HCT116 (cell line): ENCODE measurements around the gene RNF11. TPM values are rescaled to one million over a fixed set of nuclear protein-coding genes. Genes with fewer than 3 reads are reported as not detected.

Experiments used
- ATAC-seq: fragments of 200-7000 bp; cut with Tn5 transposase; 2 replicates; pipeline ENCODE4 v1.9.1; 2020; ENCODE audit warnings: mild to moderate bottlenecking, moderate library complexity
- BruUV-seq: library from RNA; stranded (reverse); fragments of 400-500 nt; replicated peaks from 2 replicates; lab custom pipeline; 2021; lab: Mats Ljungman, UMichigan
- CTCF ChIA-PET: fragments of 300-600 bp; sonication (Branson Sonifier 250); formaldehyde crosslinking; loops from one replicate; lab custom pipeline; 2021; ENCODE audit warnings: antibody characterized with exemption; lab: Charles Lee
- POLR2A ChIA-PET: fragments of 300-600, 350-600 bp; sonication (Branson Sonifier 250); formaldehyde crosslinking; loops from one replicate; lab custom pipeline; 2021; ENCODE audit warnings: antibody characterized with exemption; lab: Charles Lee
- RAD21 ChIA-PET, 2 experiments: fragments of 300-600 bp; sonication (Branson Sonifier 250); formaldehyde crosslinking; loops; one replicate each; lab custom pipeline; 2023; ENCODE audit warnings: low total read pairs in 2 of 2; ENCODE audit not compliant: uncharacterized antibody in 2 of 2, unreplicated experiment in 2 of 2, low non-redundant PET in 1 of 2; lab: Charles Lee
- DNase-seq: peaks from one replicate; pipeline ENCODE4 v3.0.0-alpha.2; 2010; ENCODE audit warnings: low read depth, low spot score
- H2AFZ ChIP-seq: fragments of 200-600 bp; shearing (Covaris generic), sonication (generic); 2 replicates; pipeline ENCODE4 v1.6.1; 2017; ENCODE audit warnings: low read depth, mixed run types, mixed read lengths, antibody characterized with exemption, low read length; ENCODE audit not compliant: poor library complexity, severe bottlenecking
- H3K27ac ChIP-seq: 2 replicates; pipeline ENCODE4 v1.5.1; 2012; ENCODE audit warnings: low read depth, low read length
- H3K27me3 ChIP-seq: fragments of 200-600 bp; sonication (generic); 2 replicates; pipeline ENCODE4 v1.6.1; 2016; ENCODE audit warnings: mixed run types, low read length, mixed read lengths; ENCODE audit not compliant: insufficient read depth
- H3K36me3 ChIP-seq, 2 experiments: fragments of 200-500 bp in 1 of 2; fragments of 200-600 bp in 1 of 2; sonication (Bioruptor generic) in 1 of 2; sonication (generic) in 1 of 2; 2 replicates each; pipeline versions ENCODE4 v1.5.1 to v1.6.1; 2014 to 2016; ENCODE audit warnings: low read length in 2 of 2, inconsistent platforms in 1 of 2, mixed read lengths in 1 of 2, mixed run types in 1 of 2; ENCODE audit not compliant: insufficient read depth in 2 of 2, control insufficient read depth in 1 of 2
- H3K4me1 ChIP-seq, 2 experiments: fragments of 200-600 bp in 1 of 2; sonication (generic) in 1 of 2; 2 replicates each; pipeline versions ENCODE4 v1.5.1 to v1.6.1; 2012 to 2017; ENCODE audit warnings: low read length in 2 of 2, inconsistent platforms in 1 of 2, mild to moderate bottlenecking in 1 of 2, mixed read lengths in 1 of 2, mixed run types in 1 of 2, moderate library complexity in 1 of 2; ENCODE audit not compliant: insufficient read depth in 2 of 2, control insufficient read depth in 1 of 2
- H3K4me2 ChIP-seq: fragments of 200-600 bp; sonication (generic); 2 replicates; pipeline ENCODE4 v1.6.1; 2017; ENCODE audit warnings: mixed run types, low read length, mixed read lengths
- H3K4me3 ChIP-seq, 2 experiments: fragments of 200-600 bp in 1 of 2; sonication (generic) in 1 of 2; replicated peaks in 1 of 2; 2 replicates each; pipeline ENCODE4 v1.5.1; 2011 to 2016; ENCODE audit warnings: low read length in 2 of 2, control low read depth in 1 of 2, low read depth in 1 of 2, mild to moderate bottlenecking in 1 of 2, mixed read lengths in 1 of 2, mixed run types in 1 of 2
- H3K79me2 ChIP-seq: fragments of 200-600 bp; sonication (generic); 2 replicates; pipeline ENCODE4 v1.6.1; 2017; ENCODE audit warnings: mild to moderate bottlenecking, mixed run types, low read length, moderate library complexity, mixed read lengths; ENCODE audit not compliant: insufficient read depth
- H3K9ac ChIP-seq: fragments of 200-600 bp; sonication (generic); 2 replicates; pipeline ENCODE4 v1.6.1; 2016; ENCODE audit warnings: low read length, mixed read lengths
- H3K9me2 ChIP-seq: fragments of 200-600 bp; sonication (generic), shearing (Covaris generic); 2 replicates; pipeline ENCODE4 v1.6.1; 2017; ENCODE audit warnings: mixed run types, mild to moderate bottlenecking, moderate library complexity; ENCODE audit not compliant: insufficient read depth
- H3K9me3 ChIP-seq, 2 experiments: fragments of 200-500 bp in 1 of 2; fragments of 200-600 bp in 1 of 2; sonication (Bioruptor generic) in 1 of 2; sonication (generic) in 1 of 2; 2 replicates each; pipeline ENCODE4 v1.6.1; 2014 to 2017; ENCODE audit warnings: low read length in 2 of 2, mixed read lengths in 2 of 2, inconsistent platforms in 1 of 2, low read depth in 1 of 2, mild to moderate bottlenecking in 1 of 2, mixed run types in 1 of 2, moderate library complexity in 1 of 2; ENCODE audit not compliant: control insufficient read depth in 1 of 2, insufficient read depth in 1 of 2
- H4K20me1 ChIP-seq: fragments of 200-600 bp; sonication (generic), shearing (Covaris generic); 2 replicates; pipeline ENCODE4 v1.6.1; 2017; ENCODE audit warnings: mixed run types, mild to moderate bottlenecking, moderate library complexity; ENCODE audit not compliant: insufficient read depth
- ATF3 ChIP-seq: IDR thresholded peaks from 2 replicates; pipeline ENCODE4 v1.6.1; 2012
- CBX3 ChIP-seq: IDR thresholded peaks from 2 replicates; pipeline ENCODE4 v1.6.1; 2012; ENCODE audit warnings: low read depth
- CTCF ChIP-seq, 3 experiments: fragments of 200-600 bp in 1 of 3; sonication (generic) in 1 of 3; IDR thresholded peaks in 2 of 3; conservative IDR thresholded peaks in 1 of 3; 2 replicates each; pipeline ENCODE4 v1.5.1; 2012 to 2017; ENCODE audit warnings: low read depth in 2 of 3, low read length in 2 of 3, antibody characterized with exemption in 1 of 3, borderline replicate concordance in 1 of 3, control low read depth in 1 of 3, mild to moderate bottlenecking in 1 of 3, mixed read lengths in 1 of 3, mixed run types in 1 of 3, moderate library complexity in 1 of 3; ENCODE audit not compliant: insufficient read depth in 1 of 3
- EGR1 ChIP-seq: IDR thresholded peaks from 2 replicates; pipeline ENCODE4 v1.6.1; 2012; ENCODE audit warnings: low read depth
- EZH2 ChIP-seq: fragments of 200-600 bp; sonication (generic); IDR thresholded peaks from 2 replicates; pipeline ENCODE4 v1.6.1; 2017; ENCODE audit warnings: antibody characterized with exemption, mixed run types
- JUND ChIP-seq: IDR thresholded peaks from 2 replicates; pipeline ENCODE4 v1.6.1; 2012
- REST ChIP-seq: IDR thresholded peaks from 2 replicates; pipeline ENCODE4 v1.6.1; 2012; ENCODE audit warnings: low read depth
- SIN3A ChIP-seq: IDR thresholded peaks from 2 replicates; pipeline ENCODE4 v1.6.1; 2012; ENCODE audit warnings: low read depth
- TCF7L2 ChIP-seq: IDR thresholded peaks from 2 replicates; pipeline ENCODE4 v1.7.0; 2011; ENCODE audit warnings: borderline replicate concordance, inconsistent platforms; ENCODE audit not compliant: insufficient read depth, insufficient read length; ENCODE audit errors: extremely low read depth
- intact Hi-C: fragments of 100-400 bp; cut with micrococcal nuclease; formaldehyde crosslinking; loops from 2 replicates; pipeline ENCODE4 v1.10.0; 2022
- total RNA-seq: library from RNA; stranded (reverse); gene quantifications from one replicate; pipeline ENCODE4 v1.2.1, GENCODE V29; 2021; ENCODE audit not compliant: unreplicated experiment

Gene RNF11
- total RNA-seq, 1 experiment from 2014 or later = 60.9 TPM

- H3K4me2 ChIP-seq = no peak overlapping the region
- H3K9me2 ChIP-seq = no peaks in the 10 kb centered on the region
- H3K27ac ChIP-seq = no peak overlapping the region; the same call in 1 of the 2 replicates
- no peak overlapping the region for H2AFZ ChIP-seq
- H3K4me3 ChIP-seq = no peak overlapping the region
- H3K27me3 ChIP-seq = no peaks in the 10 kb centered on the region
- H3K4me1 ChIP-seq = peaks cover 14 to 24% of the 10 kb centered on the region in 2 experiments
- H3K9ac ChIP-seq = no peak overlapping the region
- RAD21 ChIA-PET = interaction anchor here in 1 of 2 experiments (0.6 kb wide), 1 partner anchor 414 kb away, joined by 5 read pairs; no protein-coding TSS in a partner anchor
- DNase-seq (no peak), ATAC-seq (no peak)
- BruUV-seq = no TSS peak
- no peaks in the 10 kb centered on the region for H3K36me3 ChIP-seq
- H3K9me3 ChIP-seq = no peaks in the 10 kb centered on the region
- no peaks in the 10 kb centered on the region for H4K20me1 ChIP-seq
- CTCF ChIA-PET = no interaction called here
- no peaks in the 10 kb centered on the region for H3K79me2 ChIP-seq
- TF ChIP-seq CTCF (IDR thresholded peaks at IDR 0.05 in 2 of 3, conservative IDR thresholded peaks at IDR 0.05 in 1 of 3; ENCODE audit: borderline replicate concordance in 1 of 3, insufficient read depth in 1 of 3, low read depth in 2 of 3, low read length in 2 of 3) (no peak), ATF3 (no peak), TCF7L2 (no peak), EZH2 (no peak), JUND (no peak), SIN3A (no peak), EGR1 (no peak), REST (no peak), CBX3 (no peak)
- intact Hi-C loops = no loop called here
- POLR2A ChIA-PET = interaction anchor here (0.9 kb wide), 1 partner anchor 17 kb away, joined by 3 read pairs; no protein-coding TSS in a partner anchor
These were observed 78.9 kb downstream of the RNF11 start for GRCh38 chr1:51314974-51315373.
